Epithelial cell of proximal tubule (primary cell): ENCODE results near the gene TMA16. TPM values are rescaled to one million over a fixed set of nuclear protein-coding genes. Genes with fewer than 3 reads are reported as not detected.
A peak's percentile ranks its signal among the peaks of the same experiment; 100 is the strongest.

Experiments
- DNase-seq: peaks from one replicate; pipeline ENCODE4 v3.0.0-alpha.2; 2011; ENCODE audit warnings: low read depth
- H3K4me3 ChIP-seq: 2 replicates; pipeline ENCODE4 v1.5.1; 2011; ENCODE audit warnings: low read depth, mild to moderate bottlenecking, low read length
- CTCF ChIP-seq: conservative IDR thresholded peaks from 2 replicates; pipeline ENCODE4 v1.5.1; 2012; ENCODE audit warnings: low read depth, mild to moderate bottlenecking, low read length
- total RNA-seq: library from RNA; depleted of rRNA; stranded (reverse); fragments of >200 nt; gene quantifications from 2 replicates; pipeline ENCODE4 v1.2.3, GENCODE V29; 2015

TMA16 gene
- total RNA-seq, 1 donor from 2014 or later = 48.8 TPM

GRCh38 chr4:163548481-163549243, 54.2 kb downstream of the TMA16 start:
- peak; percentile 26 for DNase-seq
- no peak overlapping the region for H3K4me3 ChIP-seq
- peak; percentile 71 for TF ChIP-seq CTCF

- no peak overlapping the region for H3K4me3 ChIP-seq
- TF ChIP-seq CTCF = no peak
- DNase-seq = no peak
Measured at GRCh38 chr4:163550869-163551267, 56.4 kb downstream of the TMA16 start.

GRCh38 chr4:163553146-163553545, 58.7 kb downstream of the TMA16 start:
- no peak for TF ChIP-seq CTCF
- DNase-seq = no peak
- H3K4me3 ChIP-seq = no peak overlapping the region

- no peak for DNase-seq
- H3K4me3 ChIP-seq = no peak overlapping the region
- peak; percentile 64 for TF ChIP-seq CTCF
Measured at GRCh38 chr4:163554870-163555465, 60.5 kb downstream of the TMA16 start.

DNA sequence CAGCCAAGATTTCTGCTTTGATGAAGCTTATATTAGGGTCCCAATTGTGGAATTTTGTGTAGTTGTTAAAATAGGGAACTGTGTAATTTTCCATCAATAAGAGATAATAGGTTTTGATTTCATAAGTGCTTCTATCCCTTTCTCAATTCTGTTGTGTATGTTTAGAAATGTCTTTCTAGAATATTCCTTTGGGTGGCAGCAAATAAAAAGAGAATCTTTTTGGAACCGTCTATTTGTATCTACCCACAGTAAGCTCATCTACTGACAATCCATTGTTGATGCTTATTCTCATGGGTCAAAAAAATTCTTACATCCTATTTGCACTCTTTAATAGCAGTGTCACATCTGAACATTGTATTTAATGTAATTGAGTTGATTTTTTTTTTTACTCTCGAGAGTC, 61.7 kb downstream of the TMA16 start:
- no peak for DNase-seq
- TF ChIP-seq CTCF = no peak

DNA sequence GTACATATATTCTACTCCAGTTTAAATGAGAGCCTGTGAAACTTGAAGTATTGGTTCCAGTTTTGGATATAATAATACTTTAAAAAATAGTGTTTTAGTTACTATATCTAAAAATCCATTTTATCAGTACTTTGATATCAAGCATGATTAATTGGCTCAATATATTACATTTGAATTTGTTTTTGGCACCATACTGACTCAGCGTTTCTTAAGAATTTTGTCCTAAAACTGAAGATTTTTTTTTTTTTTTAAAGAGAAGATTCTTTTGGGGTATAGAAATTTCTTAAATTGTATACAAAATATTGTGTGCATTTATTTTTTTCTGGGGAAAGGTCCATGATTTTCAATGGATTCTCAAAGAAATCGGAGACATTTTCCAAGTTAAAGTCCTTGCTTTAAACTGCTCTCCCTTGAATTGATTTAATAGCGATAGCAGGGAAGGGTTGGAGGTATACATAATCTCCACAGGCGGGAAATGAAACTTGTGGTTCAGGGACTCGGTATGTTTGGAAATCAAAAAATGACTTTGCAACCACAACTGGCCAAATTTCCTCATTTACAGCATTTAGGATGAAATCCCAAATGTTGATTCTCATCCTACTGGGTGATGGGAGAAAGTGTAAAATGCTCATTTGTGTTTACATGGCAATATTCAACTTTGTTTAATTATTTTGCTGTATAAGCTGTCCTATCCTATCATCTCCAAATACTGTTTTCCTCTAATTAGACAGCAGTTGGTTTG, 62.3 kb downstream of the TMA16 start:
- no peak for TF ChIP-seq CTCF
- H3K4me3 ChIP-seq = no peak overlapping the region
- DNase-seq = no peak

More for the DNA sequence above, 61.7 kb downstream of the TMA16 start:
- H3K4me3 ChIP-seq = no peak overlapping the region
